HUES48 (cell line): ENCODE results near the gene NDC1.
"Not testable (repeated sequence)": the region's sequence is repeated elsewhere in the genome, so short reads cannot be mapped to it uniquely, and the experiment has no call there.

ENCODE experiments used
- H3K27ac ChIP-seq: one replicate; pipeline ENCODE4 v1.7.0; 2013; ENCODE audit warnings: low read depth, low read length, inconsistent platforms
- H3K27me3 ChIP-seq: 2 replicates; pipeline ENCODE4 v1.6.1; 2013; ENCODE audit warnings: mild to moderate bottlenecking, low read length; ENCODE audit not compliant: control insufficient read depth, insufficient read depth
- H3K36me3 ChIP-seq: 2 replicates; pipeline ENCODE4 v1.6.1; 2013; ENCODE audit warnings: low read length; ENCODE audit not compliant: control insufficient read depth, insufficient read depth
- H3K4me1 ChIP-seq: 2 replicates; pipeline ENCODE4 v1.6.1; 2013; ENCODE audit warnings: mild to moderate bottlenecking, low read length; ENCODE audit not compliant: control insufficient read depth, insufficient read depth
- H3K4me3 ChIP-seq: 2 replicates; pipeline ENCODE4 v1.5.1; 2013; ENCODE audit warnings: mild to moderate bottlenecking, low read depth, low read length
- H3K9ac ChIP-seq: 2 replicates; pipeline ENCODE4 v1.6.1; 2013; ENCODE audit warnings: mild to moderate bottlenecking, low read depth, low read length, moderate library complexity
- H3K9me3 ChIP-seq: 2 replicates; pipeline ENCODE4 v1.6.1; 2013; ENCODE audit warnings: low read length; ENCODE audit not compliant: control insufficient read depth, insufficient read depth

NDC1 gene

DNA sequence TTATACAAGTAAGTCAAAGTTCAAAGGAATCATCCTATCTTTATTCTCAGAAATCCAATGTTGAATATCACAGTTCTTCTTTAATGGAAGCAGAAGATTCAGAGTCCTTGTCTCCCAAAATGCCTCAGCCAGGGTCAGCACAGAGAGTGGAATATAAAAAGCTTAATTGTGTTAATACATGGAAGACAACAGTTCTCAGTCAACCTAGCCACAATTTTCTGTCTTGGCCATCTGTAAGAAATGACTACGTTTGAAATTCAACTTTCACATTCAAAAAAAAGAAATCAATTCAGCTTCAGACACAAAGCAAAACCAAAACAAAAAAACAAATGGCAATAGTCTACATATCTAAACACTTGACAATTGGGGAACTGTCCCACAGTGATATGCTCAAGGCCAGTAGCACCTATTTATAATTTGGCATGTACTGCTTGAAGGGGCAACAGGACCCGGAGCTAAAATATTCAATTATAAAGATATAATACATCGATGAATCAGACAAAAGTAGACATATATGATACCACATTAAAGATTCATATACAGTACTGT is 71.8 kb downstream of the NDC1 start:
- Histone ChIP-seq H3K36me3 (peaks cover 54% of the 10 kb centered on the region), H3K4me3 (no peak overlapping the region), H3K9me3 (no peaks in the 10 kb centered on the region), H3K27me3 (no peaks in the 10 kb centered on the region), H3K9ac (no peak overlapping the region), H3K27ac (no peak overlapping the region), H3K4me1 (no peaks in the 10 kb centered on the region)

DNA sequence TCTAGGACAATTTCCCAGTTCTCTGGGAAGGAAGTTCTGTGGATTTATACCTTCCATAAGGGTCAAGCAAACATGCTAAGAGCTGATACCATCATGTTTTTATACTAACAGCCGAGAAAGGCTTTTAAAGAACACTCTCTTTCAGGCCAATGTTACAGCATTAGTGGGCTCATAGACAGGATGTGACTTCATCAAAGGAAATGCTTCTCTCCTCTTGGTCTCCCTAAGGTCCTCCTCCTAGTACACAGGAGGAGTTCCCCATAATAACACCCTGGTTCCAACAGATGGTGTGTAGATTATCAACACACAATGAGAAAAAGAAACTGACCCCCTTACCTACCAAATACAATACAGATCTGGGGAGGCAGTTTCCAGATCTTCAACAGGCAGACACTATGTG is 72.4 kb downstream of the NDC1 start:
- H3K27ac ChIP-seq = no peak overlapping the region
- no peak overlapping the region for H3K4me3 ChIP-seq
- H3K36me3 ChIP-seq = peaks cover 48% of the 10 kb centered on the region
- no peaks in the 10 kb centered on the region for H3K9me3 ChIP-seq
- no peak overlapping the region for H3K9ac ChIP-seq
- no peaks in the 10 kb centered on the region for H3K27me3 ChIP-seq
- H3K4me1 ChIP-seq = no peaks in the 10 kb centered on the region

DNA sequence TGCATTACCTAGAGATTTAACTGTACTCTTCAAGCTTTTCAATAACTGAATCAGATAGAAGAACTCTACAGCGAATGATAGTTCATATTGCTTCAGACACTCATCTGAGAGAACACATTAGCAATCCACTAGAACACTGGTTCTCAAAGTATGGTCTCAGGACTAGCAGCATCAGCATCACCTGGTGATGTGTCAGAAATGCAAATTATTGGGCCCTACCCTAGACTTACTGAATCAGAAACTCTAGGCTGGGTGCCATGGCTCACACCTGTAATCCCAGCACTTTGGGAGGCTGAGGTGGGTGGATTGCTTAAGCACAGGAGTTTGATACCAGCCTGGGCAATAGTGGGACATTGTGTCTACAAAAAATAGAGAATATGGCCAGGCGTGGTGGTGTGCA is 74.2 kb downstream of the NDC1 start:
- Histone ChIP-seq H3K4me1 (no peaks in the 10 kb centered on the region), H3K27ac (no peak overlapping the region), H3K4me3 (no peak overlapping the region), H3K36me3 (peaks cover 34% of the 10 kb centered on the region), H3K9me3 (no peaks in the 10 kb centered on the region), H3K9ac (no peak overlapping the region), H3K27me3 (no peaks in the 10 kb centered on the region)

DNA sequence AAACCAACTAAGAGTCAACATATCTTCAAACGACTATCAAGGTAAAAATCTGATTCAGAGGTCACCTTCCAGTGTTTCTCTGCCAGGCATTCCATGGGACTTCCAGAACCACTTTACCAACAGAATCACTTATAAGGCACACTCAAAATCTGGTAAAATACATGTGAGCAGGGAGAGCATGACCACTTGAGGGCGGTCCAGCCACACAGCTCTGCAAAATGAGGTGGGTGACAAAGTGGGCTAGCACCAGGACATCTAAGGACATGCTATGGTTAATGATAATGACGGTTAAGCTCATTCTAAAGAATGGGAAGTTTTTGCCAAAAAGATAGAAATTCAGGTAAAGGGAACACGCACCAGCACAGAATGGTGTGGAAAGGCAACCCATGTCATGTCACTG is 74.6 kb downstream of the NDC1 start:
- H3K36me3 ChIP-seq = peaks cover 30% of the 10 kb centered on the region
- H3K27ac ChIP-seq = no peak overlapping the region
- no peak overlapping the region for H3K4me3 ChIP-seq
- H3K27me3 ChIP-seq = no peaks in the 10 kb centered on the region
- no peaks in the 10 kb centered on the region for H3K4me1 ChIP-seq
- no peak overlapping the region for H3K9ac ChIP-seq
- H3K9me3 ChIP-seq = no peaks in the 10 kb centered on the region

DNA sequence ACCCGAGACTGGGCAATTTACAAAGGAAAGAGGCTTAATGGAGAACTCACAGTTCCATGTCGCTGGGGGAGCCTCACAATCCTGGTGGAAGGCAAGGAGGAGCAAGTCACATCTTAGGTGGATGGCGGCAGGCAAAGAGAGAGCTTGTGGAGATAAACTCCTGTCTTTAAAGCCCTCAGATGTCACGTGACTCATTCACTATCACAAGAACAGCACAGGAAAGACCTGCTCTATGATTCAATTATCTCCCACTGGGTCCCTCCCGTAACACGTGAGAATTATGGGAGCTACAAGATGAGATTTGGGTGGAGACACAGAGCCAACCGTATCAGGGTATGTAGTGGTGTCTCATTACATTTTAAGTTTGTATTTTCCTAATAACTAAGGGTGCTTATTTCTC is 77.6 kb downstream of the NDC1 start:
- H3K4me3 ChIP-seq, H3K36me3 ChIP-seq, H3K4me1 ChIP-seq, H3K27me3 ChIP-seq, H3K9ac ChIP-seq, H3K9me3 ChIP-seq, H3K27ac ChIP-seq: not testable (repeated sequence)

DNA sequence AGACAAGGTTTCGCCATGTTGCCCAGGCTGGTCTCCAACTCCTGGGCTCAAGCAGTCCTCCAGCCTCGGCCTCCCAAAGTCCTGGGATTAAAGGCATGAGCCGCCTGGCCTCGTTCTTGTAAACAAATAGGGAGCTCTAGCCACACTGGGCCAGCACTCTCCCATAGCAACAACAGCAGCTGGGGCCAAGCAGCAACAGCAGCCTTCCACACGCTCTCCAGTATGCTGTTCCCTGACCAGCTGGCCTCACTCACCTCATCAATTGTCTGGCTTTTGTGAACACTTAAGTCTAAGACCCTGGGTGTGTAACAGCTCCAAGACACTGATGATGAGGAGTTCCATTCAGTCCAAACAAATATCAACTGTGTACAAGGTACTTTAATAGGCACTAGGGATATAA is 82.2 kb downstream of the NDC1 start:
- H3K9ac ChIP-seq = no peak overlapping the region

DNA sequence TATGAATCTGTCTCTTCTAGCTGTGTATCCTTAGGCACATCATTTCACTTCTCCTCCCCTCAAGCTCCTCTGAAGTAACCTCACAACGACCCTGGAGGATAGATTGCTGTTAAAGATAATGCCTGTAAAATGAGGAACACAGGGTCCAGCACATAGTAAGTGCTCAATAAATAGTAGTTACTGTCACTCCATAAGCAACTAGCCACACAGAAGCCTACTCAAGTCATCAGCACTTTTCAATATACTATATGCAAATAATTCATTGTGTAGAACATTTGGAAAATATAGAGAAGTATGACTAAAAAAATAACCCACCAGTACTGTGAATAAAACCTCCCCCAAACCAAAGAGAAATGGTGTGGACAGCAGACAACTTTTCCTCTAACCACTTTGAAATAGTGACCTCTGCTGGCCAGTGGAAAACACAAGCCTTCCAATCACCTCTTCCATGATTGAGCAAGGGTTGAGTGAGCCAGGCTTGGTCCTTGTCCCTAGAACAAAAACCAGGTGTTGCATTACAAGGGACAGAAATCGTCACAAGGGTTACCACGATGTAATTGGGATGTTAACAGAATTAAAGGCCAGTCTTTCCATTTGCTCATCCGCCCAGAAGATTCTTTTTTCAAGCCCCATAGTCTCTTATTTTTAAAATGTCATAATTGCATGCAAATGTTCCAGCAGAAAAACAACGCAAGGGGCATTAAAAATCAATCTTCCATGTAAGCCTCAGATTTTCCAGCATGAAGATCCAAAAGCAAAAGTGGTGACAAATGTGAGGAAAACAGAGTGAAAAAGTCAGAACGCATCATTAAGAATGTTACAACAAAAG is 83.4 kb downstream of the NDC1 start:
- Histone ChIP-seq H3K4me3 (no peak overlapping the region), H3K27me3 (no peaks in the 10 kb centered on the region), H3K4me1 (no peaks in the 10 kb centered on the region), H3K27ac (no peak overlapping the region), H3K9me3 (no peaks in the 10 kb centered on the region), H3K36me3 (no peaks in the 10 kb centered on the region), H3K9ac (no peak overlapping the region)

More for the DNA sequence above, 82.2 kb downstream of the NDC1 start:
- Histone ChIP-seq H3K4me1 (no peaks in the 10 kb centered on the region), H3K4me3 (no peak overlapping the region), H3K9me3 (no peaks in the 10 kb centered on the region), H3K27ac (no peak overlapping the region), H3K36me3 (no peaks in the 10 kb centered on the region), H3K27me3 (no peaks in the 10 kb centered on the region)

DNA sequence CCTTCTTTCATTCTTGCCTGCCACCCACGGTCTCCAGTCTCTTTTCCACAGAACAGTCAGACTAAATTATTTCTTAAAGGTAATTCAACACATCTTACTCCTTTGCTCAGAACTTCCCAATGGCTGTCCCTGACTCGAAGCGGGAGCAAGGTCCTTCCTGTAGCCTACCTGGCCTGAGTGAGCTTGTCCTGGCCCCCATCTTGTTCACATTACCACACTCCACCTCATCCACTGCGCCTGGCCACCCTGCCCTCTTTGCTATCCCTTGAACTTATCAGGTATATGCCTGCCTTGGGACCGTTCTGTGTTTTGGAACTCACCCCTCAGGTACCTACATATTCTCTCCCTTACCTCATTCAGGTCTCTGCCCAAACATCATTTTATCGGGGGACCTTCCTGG is 85.8 kb downstream of the NDC1 start:
- no peaks in the 10 kb centered on the region for H3K27me3 ChIP-seq
- no peak overlapping the region for H3K27ac ChIP-seq
- H3K9me3 ChIP-seq = no peaks in the 10 kb centered on the region
- H3K9ac ChIP-seq = no peak overlapping the region
- H3K4me1 ChIP-seq = no peaks in the 10 kb centered on the region
- H3K4me3 ChIP-seq = no peak overlapping the region
- H3K36me3 ChIP-seq = no peaks in the 10 kb centered on the region

DNA sequence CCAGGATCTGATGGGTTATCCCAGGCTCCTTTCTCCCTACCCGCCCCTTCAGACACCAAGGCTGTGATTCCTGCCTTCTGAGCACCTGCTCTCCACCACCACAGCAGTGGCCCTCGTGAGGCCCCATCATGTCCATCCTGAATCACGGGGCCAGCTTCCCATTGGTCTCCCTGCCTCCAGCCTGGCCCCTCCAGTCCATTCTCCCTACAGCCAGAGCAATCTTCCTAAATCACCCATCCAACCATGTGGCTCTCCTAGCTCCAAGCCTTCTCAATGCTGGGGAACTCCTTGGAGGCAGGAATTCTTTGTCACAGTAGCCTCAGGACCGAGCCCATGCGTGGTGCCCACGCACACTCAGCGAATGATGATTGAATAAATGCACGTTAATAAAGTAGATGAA is 90.3 kb downstream of the NDC1 start:
- Histone ChIP-seq H3K4me1 (no peaks in the 10 kb centered on the region), H3K27me3 (no peaks in the 10 kb centered on the region), H3K9ac (no peak overlapping the region), H3K4me3 (no peak overlapping the region), H3K9me3 (no peaks in the 10 kb centered on the region), H3K36me3 (no peaks in the 10 kb centered on the region), H3K27ac (no peak overlapping the region)

DNA sequence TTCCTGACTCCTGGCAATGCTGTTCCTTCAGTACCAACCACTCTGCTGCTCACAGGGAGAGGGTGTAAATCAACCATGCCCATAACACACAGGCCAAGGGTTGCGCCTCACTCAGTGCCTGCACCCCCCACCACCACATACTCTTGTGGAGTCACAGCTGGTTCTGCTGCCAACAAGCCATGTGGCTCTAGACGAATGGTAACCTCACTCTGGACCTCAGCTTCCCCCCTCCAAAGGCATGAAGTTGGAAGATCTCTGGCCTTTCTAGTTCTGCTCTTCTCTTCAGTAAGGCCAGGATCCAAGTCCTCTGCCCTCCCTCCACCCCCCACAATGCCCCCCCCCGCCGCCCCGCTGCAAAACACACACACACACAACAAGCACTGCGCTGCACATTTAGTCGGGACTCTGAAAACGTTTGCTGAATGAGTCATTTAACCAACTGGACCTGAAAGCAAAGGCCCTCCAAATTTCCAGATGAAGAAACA is 97.4 kb downstream of the NDC1 start:
- Histone ChIP-seq H3K36me3 (no peaks in the 10 kb centered on the region), H3K27ac (no peak overlapping the region), H3K4me3 (no peak overlapping the region), H3K4me1 (peaks cover 3% of the 10 kb centered on the region; the same call in 1 of the 2 replicates), H3K9ac (no peak overlapping the region), H3K27me3 (peaks cover 58% of the 10 kb centered on the region), H3K9me3 (no peaks in the 10 kb centered on the region)

DNA sequence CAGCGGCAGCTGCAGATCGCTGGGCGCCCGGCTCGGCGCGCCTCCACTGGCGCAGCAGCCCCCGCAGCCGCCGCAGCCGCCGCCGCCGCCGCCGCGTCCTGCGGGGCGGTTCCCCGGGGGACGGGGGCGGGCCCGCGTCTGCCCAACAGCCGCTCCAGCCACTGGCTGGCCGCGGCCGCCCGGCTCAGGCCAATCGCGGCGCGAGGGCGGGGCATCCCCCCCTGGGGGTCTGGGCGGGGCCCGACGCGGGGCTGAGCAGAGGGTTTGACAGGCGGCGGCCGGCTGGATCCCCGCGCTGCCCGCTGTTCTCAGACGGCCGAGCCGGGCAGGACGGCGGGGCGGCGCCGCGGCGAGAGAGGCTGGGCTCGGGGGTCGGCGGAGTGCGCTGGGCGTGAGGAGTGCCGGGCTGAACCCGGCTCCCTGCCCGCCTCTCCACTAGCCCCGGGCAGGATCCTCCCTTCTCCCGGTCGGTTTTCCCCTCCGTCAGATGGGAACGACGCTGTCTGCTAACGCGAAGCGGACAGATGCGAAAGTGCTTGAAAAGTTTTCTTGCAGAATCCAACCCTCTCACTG is 98.9 kb downstream of the NDC1 start, which contains the start of gene GLIS1:
GLIS1 (minus strand) TSS at position 56 of the 573 bp plus-strand sequence. CDS start 1,100 bp downstream, outside the sequence.
- peaks cover 69% of the 10 kb centered on the region for H3K27me3 ChIP-seq
- no peak within 1 kb of the TSS for H3K9ac ChIP-seq
- no peak within 1 kb of the TSS for H3K27ac ChIP-seq
- H3K4me1 ChIP-seq = peaks cover 14% of the 10 kb centered on the region
- no peaks in the 10 kb centered on the region for H3K9me3 ChIP-seq
- peak within 1 kb of the TSS; percentile 62 for H3K4me3 ChIP-seq
- no peaks in the 10 kb centered on the region for H3K36me3 ChIP-seq
